COLO829 (cell line): ENCODE measurements around the gene PYM1.

Experiments used
- DNase-seq: peaks from one replicate; pipeline ENCODE4 v3.0.0; 2012; ENCODE audit warnings: low spot score

PYM1 gene

GRCh38 chr12:55927588-55928502 lies at the start of gene PYM1:
PYM1 (minus strand) TSS chr12:55927894; CDS start chr12:55927761, 133 bp downstream.
- DNase-seq = peak; percentile 69

- no peak for DNase-seq
Measured at GRCh38 chr12:55974308-55974730, 46.6 kb upstream of the PYM1 start.

GRCh38 chr12:55973599-55974307 lies 46.1 kb upstream of the PYM1 start, which contains the start of gene RAB5B:
RAB5B (plus strand) TSS chr12:55974078; CDS start chr12:55986961, 12,883 bp downstream.
- DNase-seq = peak; percentile 95

- DNase-seq = no peak
Measured at GRCh38 chr12:55972911-55973598, 45.4 kb upstream of the PYM1 start.

- no peak for DNase-seq
Measured at GRCh38 chr12:55972456-55972855, 44.8 kb upstream of the PYM1 start.

GRCh38 chr12:55972042-55972441 lies 44.3 kb upstream of the PYM1 start:
- DNase-seq = no peak

GRCh38 chr12:55970775-55971174 lies 43.1 kb upstream of the PYM1 start:
- DNase-seq = peak; percentile 71

- no peak for DNase-seq
Measured at GRCh38 chr12:55969356-55969755, 41.7 kb upstream of the PYM1 start.

GRCh38 chr12:55966408-55967281 lies 39.0 kb upstream of the PYM1 start, which contains the start of gene CDK2:
CDK2 (plus strand) TSS chr12:55966830; CDS start chr12:55967009, 179 bp downstream.
- peak; percentile 86 for DNase-seq

- no peak for DNase-seq
Measured at GRCh38 chr12:55965941-55966407, 38.3 kb upstream of the PYM1 start, which contains the start of gene PMEL. PMEL (minus strand) TSS chr12:55966042; CDS start chr12:55966011, 31 bp downstream.

- DNase-seq = no peak
Measured at GRCh38 chr12:55965240-55965639, 37.5 kb upstream of the PYM1 start.

GRCh38 chr12:55963760-55964159 lies 36.1 kb upstream of the PYM1 start:
- no peak for DNase-seq

GRCh38 chr12:55957106-55957859 lies 29.6 kb upstream of the PYM1 start:
- no peak for DNase-seq

- DNase-seq = no peak
Measured at GRCh38 chr12:55955800-55956508, 28.3 kb upstream of the PYM1 start.

- DNase-seq = no peak
Measured at GRCh38 chr12:55955344-55955743, 27.6 kb upstream of the PYM1 start.

- no peak for DNase-seq
Measured at GRCh38 chr12:55946553-55946952, 18.9 kb upstream of the PYM1 start.

GRCh38 chr12:55942577-55943136 lies 15.0 kb upstream of the PYM1 start:
- DNase-seq = no peak

GRCh38 chr12:55942055-55942454 lies 14.4 kb upstream of the PYM1 start:
- DNase-seq = no peak

- peak; percentile 73 for DNase-seq
Measured at GRCh38 chr12:55940065-55940732, 12.5 kb upstream of the PYM1 start.
